ENCODE results near the gene ANGEL1.

DNA sequence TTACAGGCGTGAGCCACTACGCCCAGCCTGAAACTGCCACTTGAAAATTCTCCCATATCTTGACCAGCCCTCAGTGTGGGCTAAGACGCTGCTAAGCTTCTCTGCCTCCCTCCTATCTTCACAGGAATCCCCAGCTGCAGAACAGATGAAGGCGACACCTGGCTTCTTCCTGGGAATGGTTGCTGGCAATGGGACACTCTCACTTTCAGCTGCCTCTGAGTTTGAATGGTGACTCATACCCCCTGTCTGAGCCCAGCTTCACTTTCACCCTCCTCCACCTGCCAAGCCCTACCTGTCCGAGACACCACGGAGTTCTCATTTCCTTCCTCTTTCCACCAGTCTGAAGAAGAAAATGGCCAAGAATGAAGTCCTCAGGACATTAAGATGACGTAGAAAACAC lies 69.7 kb downstream of the ANGEL1 start:
- TF ChIP-seq, protein P1, sequence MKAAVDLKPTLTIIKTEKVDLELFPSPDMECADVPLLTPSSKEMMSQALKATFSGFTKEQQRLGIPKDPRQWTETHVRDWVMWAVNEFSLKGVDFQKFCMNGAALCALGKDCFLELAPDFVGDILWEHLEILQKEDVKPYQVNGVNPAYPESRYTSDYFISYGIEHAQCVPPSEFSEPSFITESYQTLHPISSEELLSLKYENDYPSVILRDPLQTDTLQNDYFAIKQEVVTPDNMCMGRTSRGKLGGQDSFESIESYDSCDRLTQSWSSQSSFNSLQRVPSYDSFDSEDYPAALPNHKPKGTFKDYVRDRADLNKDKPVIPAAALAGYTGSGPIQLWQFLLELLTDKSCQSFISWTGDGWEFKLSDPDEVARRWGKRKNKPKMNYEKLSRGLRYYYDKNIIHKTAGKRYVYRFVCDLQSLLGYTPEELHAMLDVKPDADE (IDR thresholded peaks at IDR 0.05): no peak
- TF ChIP-seq CREB1 (CRISPR knock-in tag; IDR thresholded peaks at IDR 0.05; ENCODE audit: low read depth) (no peak), CTCF (conservative IDR thresholded peaks at IDR 0.05; ENCODE audit: low read depth in 2 of 2) (no peak), EZH2phosphoT487 (IDR thresholded peaks at IDR 0.05; ENCODE audit: unreplicated experiment) (no peak)
